ENCODE measurements around the gene EFEMP2. TPM values are rescaled to one million over a fixed set of nuclear protein-coding genes. Genes with fewer than 3 reads are reported as not detected.

The EFEMP2 gene
- total and polyA plus RNA-seq, 10 of the 15 experiments (the other 5 are each of a cell fraction or from before 2014, with no cell fraction given), result 0.24 to 13.2 (median 1.3) TPM; not detected in 1

GRCh38 chr11:65883058-65883761 is 10.6 kb upstream of the EFEMP2 start:
- Histone ChIP-seq H3K4me3 (no peak overlapping the region), H4K20me1 (ENCODE audit: control insufficient read depth, insufficient read depth) (no peaks in the 10 kb centered on the region), H3K4me1 (ENCODE audit: control insufficient read depth, insufficient read depth, low read length) (peaks cover 20% of the 10 kb centered on the region), H3K9me3 (replicated peaks; ENCODE audit: control insufficient read depth, insufficient read depth, low read length) (no peaks in the 10 kb centered on the region), H3K4me2 (ENCODE audit: control insufficient read depth, insufficient read depth) (no peak overlapping the region), H3K27ac (ENCODE audit: control insufficient read depth, insufficient read depth) (no peak overlapping the region), H3K36me3 (ENCODE audit: control insufficient read depth in 2 of 2, insufficient read depth in 2 of 2, low read length in 1 of 2) (peaks cover 12 to 25% of the 10 kb centered on the region in 2 experiments), H3K27me3 (replicated peaks in 1 of 2; ENCODE audit: control insufficient read depth in 2 of 2, insufficient read depth in 2 of 2, low read length in 1 of 2) (no peaks in the 10 kb centered on the region), H3K79me2 (ENCODE audit: control insufficient read depth, insufficient read depth, low read length) (peaks cover 14% of the 10 kb centered on the region), H3K9ac (ENCODE audit: control insufficient read depth, insufficient read depth, low read length) (no peak overlapping the region), H2AFZ (ENCODE audit: control insufficient read depth, low read depth, low read length) (no peak overlapping the region)
- BruUV-seq (replicated peaks), result no TSS peak
- CTCF ChIA-PET, result interaction anchor here (0.9 to 11.0 kb wide), 17 partner anchors 9 to 339 kb away, joined by 3 to 167 read pairs (median 22); partner anchors contain the start of genes AP5B1, CFL1, EFEMP2 and KAT5
- POLR2A ChIA-PET, result interaction anchor here (1.1 to 4.0 kb wide), 3 partner anchors 9 to 51 kb away, joined by 3 to 33 read pairs (median 14); partner anchors contain the start of genes CFL1 and MUS81
- FAIRE-seq, result no peak
- SMC1A ChIA-PET (ENCODE audit: uncharacterized antibody, unreplicated experiment), result interaction anchor here (0.9 to 2.5 kb wide), 4 partner anchors 9 to 108 kb away, joined by 3 to 28 read pairs (median 6); no protein-coding TSS in a partner anchor
- intact Hi-C loops (cut with micrococcal nuclease; ENCODE audit: unreplicated experiment), result no loop called here
- in situ Hi-C loops (cut with MboI), result loop anchor here (5.0 kb wide), 1 partner anchor 104 kb away; no protein-coding TSS in a partner anchor
- TF ChIP-seq ELK1 (IDR thresholded peaks at IDR 0.05; ENCODE audit: low read depth, low read length) (no peak), SIN3A (IDR thresholded peaks at IDR 0.05; ENCODE audit: low read depth, low read length) (no peak), RELB (IDR thresholded peaks at IDR 0.05; ENCODE audit: low read depth) (no peak), KLF5 (IDR thresholded peaks at IDR 0.05; ENCODE audit: partially characterized antibody) (no peak), SREBF1 (IDR thresholded peaks at IDR 0.05; ENCODE audit: low read length) (no peak), CUX1 (IDR thresholded peaks at IDR 0.05; ENCODE audit: insufficient replicate concordance, low read depth, low read length) (no peak), NFYA (IDR thresholded peaks at IDR 0.05; ENCODE audit: borderline replicate concordance, low read depth, low read length) (no peak), PML (IDR thresholded peaks at IDR 0.05; ENCODE audit: low read length) (no peak)
- 88% methylated on average over 13 of the region's 13 CpGs for WGBS (ENCODE audit: insufficient coverage, insufficient replicate concordance, low lambda C conversion rate, missing lambda C conversion rate)
- RAD21 ChIA-PET (ENCODE audit: unreplicated experiment), result interaction anchor here (1.0 to 4.1 kb wide), 7 partner anchors 24 to 317 kb away, joined by 3 to 40 read pairs (median 4); no protein-coding TSS in a partner anchor
- DNase-seq (ENCODE audit: low read depth, low spot score), result no peak
- no peak for ATAC-seq

Data from GM12878 (cell line).